ENCODE measurements around the gene TRIM54. TPM values are rescaled to one million over a fixed set of nuclear protein-coding genes. Genes with fewer than 3 reads are reported as not detected.

The TRIM54 gene
- total RNA-seq, 1 donor = not detected

- Histone ChIP-seq H4K20me1 (ENCODE audit: insufficient read depth, low read length) (peaks cover 2% of the 10 kb centered on the region), H3K4me1 (ENCODE audit: insufficient read depth, low read length) (no peaks in the 10 kb centered on the region), H3K9me3 (ENCODE audit: low read depth, low read length) (no peaks in the 10 kb centered on the region), H3K4me3 (ENCODE audit: insufficient read depth, low read length) (peak within 1 kb of the TSS; percentile 57), H3K36me3 (ENCODE audit: insufficient read depth, low read length) (no peaks in the 10 kb centered on the region), H3K27ac (ENCODE audit: low read depth, low read length) (no peak within 1 kb of the TSS), H3K4me2 (ENCODE audit: insufficient read depth, low read length) (peak within 1 kb of the TSS; percentile 56), H2AFZ (ENCODE audit: low read length) (no peak within 1 kb of the TSS), H3K27me3 (ENCODE audit: insufficient read depth, low read length) (peaks cover 77% of the 10 kb centered on the region), H3K79me2 (ENCODE audit: insufficient read depth, low read length) (no peaks in the 10 kb centered on the region)
- DNase-seq (ENCODE audit: insufficient read length, low spot score, missing footprints) = peak; percentile 97
- TF ChIP-seq, protein P1, sequence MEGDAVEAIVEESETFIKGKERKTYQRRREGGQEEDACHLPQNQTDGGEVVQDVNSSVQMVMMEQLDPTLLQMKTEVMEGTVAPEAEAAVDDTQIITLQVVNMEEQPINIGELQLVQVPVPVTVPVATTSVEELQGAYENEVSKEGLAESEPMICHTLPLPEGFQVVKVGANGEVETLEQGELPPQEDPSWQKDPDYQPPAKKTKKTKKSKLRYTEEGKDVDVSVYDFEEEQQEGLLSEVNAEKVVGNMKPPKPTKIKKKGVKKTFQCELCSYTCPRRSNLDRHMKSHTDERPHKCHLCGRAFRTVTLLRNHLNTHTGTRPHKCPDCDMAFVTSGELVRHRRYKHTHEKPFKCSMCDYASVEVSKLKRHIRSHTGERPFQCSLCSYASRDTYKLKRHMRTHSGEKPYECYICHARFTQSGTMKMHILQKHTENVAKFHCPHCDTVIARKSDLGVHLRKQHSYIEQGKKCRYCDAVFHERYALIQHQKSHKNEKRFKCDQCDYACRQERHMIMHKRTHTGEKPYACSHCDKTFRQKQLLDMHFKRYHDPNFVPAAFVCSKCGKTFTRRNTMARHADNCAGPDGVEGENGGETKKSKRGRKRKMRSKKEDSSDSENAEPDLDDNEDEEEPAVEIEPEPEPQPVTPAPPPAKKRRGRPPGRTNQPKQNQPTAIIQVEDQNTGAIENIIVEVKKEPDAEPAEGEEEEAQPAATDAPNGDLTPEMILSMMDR (IDR thresholded peaks at IDR 0.05; ENCODE audit: extremely low read depth, low read depth, low read length) = no peak
These were observed 19.6 kb upstream of the TRIM54 start, which contains the start of gene SLC30A3 for GRCh38 chr2:27262379-27263286. Gene SLC30A3 (minus strand): TSS chr2:27263047. CDS start chr2:27262906, 141 bp downstream.

DNA sequence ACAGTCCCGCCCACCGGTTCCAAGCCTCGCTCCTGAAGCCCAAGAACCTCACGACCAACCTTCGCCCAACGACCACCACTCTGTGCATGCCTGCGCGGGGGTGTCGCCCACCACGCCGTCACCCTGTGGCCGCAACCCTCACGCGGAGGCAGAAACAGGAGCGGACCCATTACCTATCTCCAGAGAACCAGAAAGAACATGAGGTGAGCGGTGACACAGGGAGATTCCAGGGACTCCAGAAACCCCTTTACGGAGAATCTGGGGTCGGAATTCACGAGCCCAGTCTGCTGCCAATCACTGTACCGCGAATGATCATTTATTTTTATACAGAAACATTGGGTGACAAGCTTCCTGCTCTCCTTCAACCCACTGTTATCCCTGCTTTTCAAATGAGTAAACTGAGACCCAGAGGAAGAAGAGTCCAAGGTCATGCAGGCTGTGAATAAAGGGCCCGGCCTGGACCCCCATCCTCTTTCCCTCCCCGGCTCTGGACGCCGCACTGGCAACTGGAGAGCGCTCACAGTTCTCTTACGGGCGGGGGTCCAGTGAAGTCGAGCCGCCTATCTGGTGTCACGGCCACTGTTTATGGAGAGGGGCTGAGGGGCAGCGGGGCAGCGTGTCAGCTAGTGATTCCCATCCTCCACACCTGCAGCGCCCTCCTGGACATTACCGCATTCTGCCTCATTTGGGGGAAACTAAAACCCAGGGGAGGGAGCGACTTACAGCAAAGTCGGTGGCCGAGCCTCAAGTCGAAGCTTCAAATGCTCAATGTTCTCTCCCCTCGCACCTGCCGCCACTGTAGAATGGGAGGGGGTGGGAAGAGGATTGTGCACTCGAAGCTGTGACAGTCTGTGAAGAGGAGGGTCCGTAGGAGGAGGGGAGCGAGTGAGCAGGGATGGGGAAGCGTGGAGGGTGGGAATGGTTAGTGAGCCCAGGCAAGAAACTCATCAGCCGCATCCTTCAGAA, 18.7 kb upstream of the TRIM54 start:
- H4K20me1 ChIP-seq (ENCODE audit: insufficient read depth, low read length) = peaks cover 2% of the 10 kb centered on the region
- H2AFZ ChIP-seq (ENCODE audit: low read length) = no peak overlapping the region
- peaks cover 83% of the 10 kb centered on the region for H3K27me3 ChIP-seq (ENCODE audit: insufficient read depth, low read length)
- TF ChIP-seq, protein P1 (IDR thresholded peaks at IDR 0.05; ENCODE audit: extremely low read depth, low read depth, low read length) = no peak
- no peaks in the 10 kb centered on the region for H3K9me3 ChIP-seq (ENCODE audit: low read depth, low read length)
- peak; percentile 84 for DNase-seq (ENCODE audit: insufficient read length, low spot score, missing footprints)
- no peaks in the 10 kb centered on the region for H3K36me3 ChIP-seq (ENCODE audit: insufficient read depth, low read length)
- H3K27ac ChIP-seq (ENCODE audit: low read depth, low read length) = no peak overlapping the region
- H3K4me2 ChIP-seq (ENCODE audit: insufficient read depth, low read length) = peak overlapping the region; percentile 56
- no peaks in the 10 kb centered on the region for H3K79me2 ChIP-seq (ENCODE audit: insufficient read depth, low read length)
- H3K4me1 ChIP-seq (ENCODE audit: insufficient read depth, low read length) = no peaks in the 10 kb centered on the region
- peak overlapping the region; percentile 57 for H3K4me3 ChIP-seq (ENCODE audit: insufficient read depth, low read length)

- Histone ChIP-seq H3K9me3 (ENCODE audit: low read depth, low read length) (no peaks in the 10 kb centered on the region), H2AFZ (ENCODE audit: low read length) (no peak overlapping the region), H4K20me1 (ENCODE audit: insufficient read depth, low read length) (peaks cover 2% of the 10 kb centered on the region), H3K4me1 (ENCODE audit: insufficient read depth, low read length) (no peaks in the 10 kb centered on the region), H3K79me2 (ENCODE audit: insufficient read depth, low read length) (no peaks in the 10 kb centered on the region), H3K4me2 (ENCODE audit: insufficient read depth, low read length) (no peak overlapping the region), H3K27ac (ENCODE audit: low read depth, low read length) (no peak overlapping the region), H3K36me3 (ENCODE audit: insufficient read depth, low read length) (no peaks in the 10 kb centered on the region), H3K27me3 (ENCODE audit: insufficient read depth, low read length) (peaks cover 88% of the 10 kb centered on the region), H3K4me3 (ENCODE audit: insufficient read depth, low read length) (no peak overlapping the region)
- DNase-seq (ENCODE audit: insufficient read length, low spot score, missing footprints) = peak; percentile 77
- TF ChIP-seq, protein P1 (IDR thresholded peaks at IDR 0.05; ENCODE audit: extremely low read depth, low read depth, low read length) = no peak
These were observed 17.9 kb upstream of the TRIM54 start for GRCh38 chr2:27264253-27264752.
